ENCODE data around the gene SH3RF3.
A peak's percentile ranks its signal among the peaks of the same experiment; 100 is the strongest.

SH3RF3 gene

DNA sequence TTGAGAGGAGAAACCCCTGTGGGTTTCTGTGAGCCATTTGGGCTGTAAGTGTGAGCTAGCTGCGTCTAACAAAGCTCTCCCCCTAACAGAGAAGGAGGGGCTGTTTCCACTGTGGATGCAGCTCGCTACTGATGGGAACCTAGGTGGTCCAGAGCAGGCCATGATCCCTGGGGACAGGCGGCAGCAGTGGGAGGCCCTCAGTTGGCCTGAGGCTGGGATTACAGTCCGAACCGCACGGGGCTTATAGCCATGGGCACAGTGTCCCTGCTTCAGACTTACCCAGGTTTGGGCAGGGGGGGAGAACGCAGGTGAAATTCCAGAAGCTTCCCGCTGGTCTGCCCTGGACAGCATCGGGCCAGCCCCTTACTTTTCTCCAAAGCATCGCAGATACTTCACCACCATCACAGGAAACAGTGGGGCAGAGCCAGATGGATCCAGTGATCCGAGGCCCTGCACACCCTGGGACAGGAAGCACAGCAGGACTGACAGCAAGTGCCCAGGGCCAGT is 345.4 kb downstream of the SH3RF3 start:
- H2BK120ac ChIP-seq (ENCODE audit: low read depth, low read length): no peak overlapping the region
- 91% methylated on average over 11 of the region's 11 CpGs for WGBS
- no peak overlapping the region for H2AFZ ChIP-seq (ENCODE audit: low read depth, low read length)
- no peak overlapping the region for H2BK5ac ChIP-seq (ENCODE audit: low read depth, low read length, poor library complexity, severe bottlenecking)
- no peak overlapping the region for H3K27ac ChIP-seq (ENCODE audit: low read length, poor library complexity, severe bottlenecking)
- no peak for DNase-seq
- no peak overlapping the region for H3K4me3 ChIP-seq (ENCODE audit: insufficient read depth in 1 of 2, low read depth in 1 of 2, low read length in 2 of 2)
- H3K27me3 ChIP-seq (ENCODE audit: control insufficient read depth in 1 of 2, insufficient read depth in 1 of 2, low read length in 2 of 2): no peaks in the 10 kb centered on the region
- peak overlapping the region in 1 of 2 experiments; percentile 29 for H3K18ac ChIP-seq (ENCODE audit: low read depth in 1 of 2, low read length in 2 of 2)
- no peak overlapping the region for H3K23ac ChIP-seq (ENCODE audit: low read length in 2 of 2)
- no peak overlapping the region for H3K4me2 ChIP-seq (ENCODE audit: low read length, poor library complexity, severe bottlenecking)
- no peak overlapping the region for H2BK15ac ChIP-seq (ENCODE audit: low read depth, poor library complexity, severe bottlenecking)
- H3K4me1 ChIP-seq (ENCODE audit: control insufficient read depth, insufficient read depth, low read depth, low read length): peaks cover 44% of the 10 kb centered on the region
- H3K14ac ChIP-seq (ENCODE audit: low read length in 2 of 2): no peak overlapping the region
- peak overlapping the region; percentile 80 for H2AK5ac ChIP-seq (ENCODE audit: low read length, severe bottlenecking)
- H3K9me3 ChIP-seq (ENCODE audit: control insufficient read depth, low read length): no peaks in the 10 kb centered on the region
- H3K4ac ChIP-seq (ENCODE audit: low read depth in 1 of 2, low read length in 2 of 2): no peak overlapping the region
- peaks cover 2% of the 10 kb centered on the region for H3K79me1 ChIP-seq (replicated peaks; ENCODE audit: low read length, poor library complexity, severe bottlenecking)
- H4K91ac ChIP-seq (ENCODE audit: low read length): peak overlapping the region; percentile 56
- H2BK12ac ChIP-seq (ENCODE audit: low read length in 2 of 2): peak overlapping the region in 1 of 2 experiments; percentile 21
- H3K36me3 ChIP-seq (ENCODE audit: control insufficient read depth in 1 of 2, insufficient read depth in 2 of 2, low read depth in 1 of 2, low read length in 2 of 2): peaks cover 0 to 4% of the 10 kb centered on the region in 2 experiments
- H3K9ac ChIP-seq (ENCODE audit: low read length): no peak overlapping the region
- no peak overlapping the region for H4K8ac ChIP-seq (ENCODE audit: low read length)

GRCh38 chr2:109475531-109476210 is 346.7 kb downstream of the SH3RF3 start:
- Histone ChIP-seq H3K4ac (ENCODE audit: low read depth in 1 of 2, low read length in 2 of 2) (no peak overlapping the region), H3K9me3 (ENCODE audit: control insufficient read depth, low read length) (no peaks in the 10 kb centered on the region), H2AK5ac (ENCODE audit: low read length, severe bottlenecking) (peak overlapping the region; percentile 3), H3K4me2 (ENCODE audit: low read length, poor library complexity, severe bottlenecking) (no peak overlapping the region), H3K79me1 (replicated peaks; ENCODE audit: low read length, poor library complexity, severe bottlenecking) (peaks cover 2% of the 10 kb centered on the region), H3K4me3 (ENCODE audit: insufficient read depth in 1 of 2, low read depth in 1 of 2, low read length in 2 of 2) (no peak overlapping the region), H2AFZ (ENCODE audit: low read depth, low read length) (no peak overlapping the region), H2BK120ac (ENCODE audit: low read depth, low read length) (no peak overlapping the region), H3K14ac (ENCODE audit: low read length in 2 of 2) (no peak overlapping the region), H3K4me1 (ENCODE audit: control insufficient read depth, insufficient read depth, low read depth, low read length) (peaks cover 35% of the 10 kb centered on the region), H3K23ac (ENCODE audit: low read length in 2 of 2) (no peak overlapping the region), H3K36me3 (ENCODE audit: control insufficient read depth in 1 of 2, insufficient read depth in 2 of 2, low read depth in 1 of 2, low read length in 2 of 2) (peaks cover 4 to 7% of the 10 kb centered on the region in 2 experiments), H3K27ac (ENCODE audit: low read length, poor library complexity, severe bottlenecking) (no peak overlapping the region), H4K8ac (ENCODE audit: low read length) (no peak overlapping the region), H4K91ac (ENCODE audit: low read length) (no peak overlapping the region), H2BK12ac (ENCODE audit: low read length in 2 of 2) (no peak overlapping the region), H2BK5ac (ENCODE audit: low read depth, low read length, poor library complexity, severe bottlenecking) (no peak overlapping the region), H3K27me3 (ENCODE audit: control insufficient read depth in 1 of 2, insufficient read depth in 1 of 2, low read length in 2 of 2) (no peaks in the 10 kb centered on the region), H3K18ac (ENCODE audit: low read depth in 1 of 2, low read length in 2 of 2) (peak overlapping the region in 1 of 2 experiments; percentile 3), H3K9ac (ENCODE audit: low read length) (peak overlapping the region; percentile 1), H2BK15ac (ENCODE audit: low read depth, poor library complexity, severe bottlenecking) (no peak overlapping the region)
- 79% methylated on average over 6 of the region's 6 CpGs for WGBS
- DNase-seq: peak; percentile 35

- Histone ChIP-seq H3K9me3 (ENCODE audit: control insufficient read depth, low read length) (no peaks in the 10 kb centered on the region), H4K8ac (ENCODE audit: low read length) (no peak overlapping the region), H3K9ac (ENCODE audit: low read length) (no peak overlapping the region), H3K27ac (ENCODE audit: low read length, poor library complexity, severe bottlenecking) (no peak overlapping the region), H3K27me3 (ENCODE audit: control insufficient read depth in 1 of 2, insufficient read depth in 1 of 2, low read length in 2 of 2) (no peaks in the 10 kb centered on the region), H2BK120ac (ENCODE audit: low read depth, low read length) (no peak overlapping the region), H2AK5ac (ENCODE audit: low read length, severe bottlenecking) (peak overlapping the region; percentile 23), H3K79me1 (replicated peaks; ENCODE audit: low read length, poor library complexity, severe bottlenecking) (peaks cover 2% of the 10 kb centered on the region), H3K14ac (ENCODE audit: low read length in 2 of 2) (no peak overlapping the region), H3K4ac (ENCODE audit: low read depth in 1 of 2, low read length in 2 of 2) (no peak overlapping the region), H2BK12ac (ENCODE audit: low read length in 2 of 2) (peak overlapping the region in 1 of 2 experiments; percentile 17), H3K4me2 (ENCODE audit: low read length, poor library complexity, severe bottlenecking) (no peak overlapping the region), H3K23ac (ENCODE audit: low read length in 2 of 2) (no peak overlapping the region), H3K4me3 (ENCODE audit: insufficient read depth in 1 of 2, low read depth in 1 of 2, low read length in 2 of 2) (no peak overlapping the region), H3K18ac (ENCODE audit: low read depth in 1 of 2, low read length in 2 of 2) (no peak overlapping the region), H2BK5ac (ENCODE audit: low read depth, low read length, poor library complexity, severe bottlenecking) (no peak overlapping the region), H4K91ac (ENCODE audit: low read length) (no peak overlapping the region), H2AFZ (ENCODE audit: low read depth, low read length) (no peak overlapping the region), H2BK15ac (ENCODE audit: low read depth, poor library complexity, severe bottlenecking) (no peak overlapping the region), H3K4me1 (ENCODE audit: control insufficient read depth, insufficient read depth, low read depth, low read length) (peaks cover 32% of the 10 kb centered on the region), H3K36me3 (ENCODE audit: control insufficient read depth in 1 of 2, insufficient read depth in 2 of 2, low read depth in 1 of 2, low read length in 2 of 2) (peaks cover 4 to 7% of the 10 kb centered on the region in 2 experiments)
- WGBS: 98% methylated on average over 9 of the region's 10 CpGs
- no peak for DNase-seq
These were observed 347.8 kb downstream of the SH3RF3 start for GRCh38 chr2:109476641-109477441.

DNA sequence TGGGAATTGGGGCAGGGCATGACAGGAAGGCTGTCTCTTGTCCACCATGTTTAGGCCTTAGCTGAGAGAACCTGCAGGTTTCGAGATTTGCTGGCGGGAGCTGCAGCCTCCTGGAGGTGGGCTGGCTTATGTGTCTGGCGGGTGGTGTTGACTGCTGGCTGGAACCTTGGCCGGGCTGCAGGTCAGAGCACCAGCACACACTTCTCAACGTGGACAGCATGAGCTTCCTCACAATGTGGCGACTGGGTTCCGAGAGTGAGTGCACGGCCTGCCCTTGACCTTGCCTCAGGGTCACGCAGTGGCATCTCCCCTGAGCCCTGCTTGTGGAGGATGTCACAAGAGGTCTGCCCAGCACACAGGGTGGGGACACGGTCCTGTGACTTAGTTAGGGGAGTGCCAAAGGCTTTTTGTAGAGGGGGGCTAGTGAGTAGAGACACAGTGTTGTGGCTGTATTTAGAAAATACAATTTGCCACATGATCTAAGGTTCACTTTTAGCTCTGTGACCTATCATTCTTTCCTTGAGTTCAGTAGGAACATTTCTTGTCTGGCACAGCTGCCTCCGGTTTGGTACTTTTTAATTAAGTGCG is 350.0 kb downstream of the SH3RF3 start:
- H3K9me3 ChIP-seq (ENCODE audit: control insufficient read depth, low read length): no peaks in the 10 kb centered on the region
- H2BK12ac ChIP-seq (ENCODE audit: low read length in 2 of 2): no peak overlapping the region
- H3K4me1 ChIP-seq (ENCODE audit: control insufficient read depth, insufficient read depth, low read depth, low read length): peaks cover 30% of the 10 kb centered on the region
- no peak overlapping the region for H2BK15ac ChIP-seq (ENCODE audit: low read depth, poor library complexity, severe bottlenecking)
- no peak overlapping the region for H4K8ac ChIP-seq (ENCODE audit: low read length)
- H3K79me1 ChIP-seq (replicated peaks; ENCODE audit: low read length, poor library complexity, severe bottlenecking): peaks cover 2% of the 10 kb centered on the region
- H3K14ac ChIP-seq (ENCODE audit: low read length in 2 of 2): peak overlapping the region in 1 of 2 experiments; percentile 41
- no peak overlapping the region for H3K4ac ChIP-seq (ENCODE audit: low read depth in 1 of 2, low read length in 2 of 2)
- H2BK120ac ChIP-seq (ENCODE audit: low read depth, low read length): no peak overlapping the region
- no peak overlapping the region for H3K27ac ChIP-seq (ENCODE audit: low read length, poor library complexity, severe bottlenecking)
- no peak overlapping the region for H2BK5ac ChIP-seq (ENCODE audit: low read depth, low read length, poor library complexity, severe bottlenecking)
- no peak overlapping the region for H3K4me2 ChIP-seq (ENCODE audit: low read length, poor library complexity, severe bottlenecking)
- peaks cover 4 to 7% of the 10 kb centered on the region in 2 experiments for H3K36me3 ChIP-seq (ENCODE audit: control insufficient read depth in 1 of 2, insufficient read depth in 2 of 2, low read depth in 1 of 2, low read length in 2 of 2)
- H3K18ac ChIP-seq (ENCODE audit: low read depth in 1 of 2, low read length in 2 of 2): no peak overlapping the region
- WGBS: 93% methylated on average over 12 of the region's 12 CpGs
- DNase-seq: no peak
- no peak overlapping the region for H2AK5ac ChIP-seq (ENCODE audit: low read length, severe bottlenecking)
- H3K27me3 ChIP-seq (ENCODE audit: control insufficient read depth in 1 of 2, insufficient read depth in 1 of 2, low read length in 2 of 2): no peaks in the 10 kb centered on the region
- H2AFZ ChIP-seq (ENCODE audit: low read depth, low read length): no peak overlapping the region
- no peak overlapping the region for H3K9ac ChIP-seq (ENCODE audit: low read length)
- no peak overlapping the region for H3K23ac ChIP-seq (ENCODE audit: low read length in 2 of 2)
- H4K91ac ChIP-seq (ENCODE audit: low read length): peak overlapping the region; percentile 57
- H3K4me3 ChIP-seq (ENCODE audit: insufficient read depth in 1 of 2, low read depth in 1 of 2, low read length in 2 of 2): no peak overlapping the region

All from mesenchymal stem cell (in vitro differentiated cells and primary cell).